Stimulated activated CD4-positive, alpha-beta T cell treated with anti-CD3 and anti-CD28 coated beads, Interleukin-12 subunit alpha, Interleukin-12 subunit beta, amount 100 ng/mL, for 48 hours (primary cell): Measurements from ENCODE around the gene TMEM106C.

ENCODE experiments used
- DNase-seq, 3 donors: peaks; one replicate each; pipeline ENCODE4 v3.0.0-alpha.2; 2020; ENCODE audit warnings: low read depth in 2 of 3, low spot score in 1 of 3

Gene TMEM106C

GRCh38 chr12:48015129-48015528, 51.7 kb downstream of the TMEM106C start:
- DNase-seq: no peak

GRCh38 chr12:48015954-48016353, 52.6 kb downstream of the TMEM106C start:
- no peak for DNase-seq

DNA sequence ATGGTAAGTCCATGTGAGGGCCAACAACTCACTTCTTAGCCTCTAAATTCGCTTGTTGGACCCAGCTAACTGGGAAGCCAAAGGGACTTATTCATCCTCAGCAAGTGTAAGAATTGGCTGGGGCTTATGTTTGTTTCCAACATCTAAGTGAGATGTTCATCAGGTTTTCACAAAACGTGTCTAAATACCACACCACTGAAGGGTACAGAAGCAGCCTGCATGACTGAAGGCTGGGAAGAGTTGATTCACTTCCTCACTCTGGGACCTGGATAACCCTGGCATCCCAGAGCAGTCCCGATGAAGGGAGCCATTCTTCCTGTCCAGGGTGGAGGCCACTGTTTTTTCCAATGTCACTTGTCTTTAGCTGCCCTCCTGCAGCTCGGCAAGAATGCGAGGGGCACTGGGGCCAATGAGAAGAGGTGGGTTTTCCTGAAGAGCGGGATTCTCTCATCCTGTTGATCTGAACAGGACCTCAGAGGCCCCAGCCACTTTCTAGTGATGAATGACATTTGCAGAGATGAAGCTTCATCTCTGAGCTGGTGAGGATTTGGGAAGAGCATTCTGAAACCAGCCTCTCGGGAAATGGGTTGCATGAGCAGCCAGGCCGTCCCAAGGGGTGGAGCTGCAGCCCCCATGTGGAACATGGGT, 53.1 kb downstream of the TMEM106C start:
- no peak for DNase-seq

GRCh38 chr12:48017496-48017895, 54.1 kb downstream of the TMEM106C start:
- DNase-seq: no peak

DNA sequence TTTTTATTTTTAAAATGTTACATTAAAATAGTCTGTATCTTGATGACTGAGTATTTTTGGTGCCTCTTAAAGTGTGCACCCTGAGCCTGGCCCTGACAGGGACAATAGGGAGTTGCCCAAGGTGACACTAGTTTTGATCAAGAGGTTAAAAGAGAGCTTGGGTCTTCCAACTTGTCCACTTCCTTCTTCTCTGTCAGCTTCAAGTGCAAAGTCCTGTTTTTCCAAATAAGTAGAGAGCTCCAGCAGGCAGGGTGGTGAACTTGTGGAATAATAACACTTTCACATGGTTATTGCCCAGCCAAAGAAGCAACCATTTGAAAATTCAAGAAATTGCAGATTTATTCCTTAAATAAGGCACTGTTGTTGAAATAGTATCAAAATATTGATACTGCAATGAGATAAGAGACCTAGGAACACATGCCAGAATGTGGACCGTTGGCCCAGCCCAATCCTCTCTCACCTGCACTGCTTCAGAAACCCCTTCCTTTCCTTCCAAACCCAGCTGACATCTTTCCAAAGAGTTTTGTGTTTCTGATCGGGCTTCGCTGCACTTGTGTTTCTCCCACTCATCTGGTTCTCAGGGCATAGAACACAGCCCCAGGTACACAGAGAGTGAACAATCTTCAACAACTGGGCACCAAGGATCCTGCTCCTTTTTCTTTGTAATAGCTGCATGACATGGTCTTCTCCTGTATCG, 54.7 kb downstream of the TMEM106C start:
- no peak for DNase-seq
